Measurements from ENCODE around the gene INSYN2A.

DNA sequence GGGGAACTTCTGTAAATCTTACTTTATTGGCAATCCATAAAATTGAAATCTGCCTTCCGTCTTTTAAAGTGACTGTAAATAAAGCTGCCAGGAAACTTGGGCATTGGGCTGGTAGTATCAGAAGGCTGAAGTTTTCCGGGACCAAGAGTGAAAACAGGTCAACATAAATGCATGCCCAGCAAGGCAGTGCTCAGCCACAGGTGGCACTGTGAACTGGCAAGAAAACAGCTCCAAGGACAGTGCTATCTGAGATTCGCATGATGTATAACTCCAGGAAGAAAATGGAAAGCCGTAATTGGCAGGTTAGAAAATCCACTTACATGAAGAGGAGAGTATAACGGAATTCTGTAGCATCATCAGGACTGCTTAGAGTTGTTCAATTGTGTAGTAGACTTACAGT, 1.9 kb upstream of the INSYN2A start:
- TF ChIP-seq, protein P1, sequence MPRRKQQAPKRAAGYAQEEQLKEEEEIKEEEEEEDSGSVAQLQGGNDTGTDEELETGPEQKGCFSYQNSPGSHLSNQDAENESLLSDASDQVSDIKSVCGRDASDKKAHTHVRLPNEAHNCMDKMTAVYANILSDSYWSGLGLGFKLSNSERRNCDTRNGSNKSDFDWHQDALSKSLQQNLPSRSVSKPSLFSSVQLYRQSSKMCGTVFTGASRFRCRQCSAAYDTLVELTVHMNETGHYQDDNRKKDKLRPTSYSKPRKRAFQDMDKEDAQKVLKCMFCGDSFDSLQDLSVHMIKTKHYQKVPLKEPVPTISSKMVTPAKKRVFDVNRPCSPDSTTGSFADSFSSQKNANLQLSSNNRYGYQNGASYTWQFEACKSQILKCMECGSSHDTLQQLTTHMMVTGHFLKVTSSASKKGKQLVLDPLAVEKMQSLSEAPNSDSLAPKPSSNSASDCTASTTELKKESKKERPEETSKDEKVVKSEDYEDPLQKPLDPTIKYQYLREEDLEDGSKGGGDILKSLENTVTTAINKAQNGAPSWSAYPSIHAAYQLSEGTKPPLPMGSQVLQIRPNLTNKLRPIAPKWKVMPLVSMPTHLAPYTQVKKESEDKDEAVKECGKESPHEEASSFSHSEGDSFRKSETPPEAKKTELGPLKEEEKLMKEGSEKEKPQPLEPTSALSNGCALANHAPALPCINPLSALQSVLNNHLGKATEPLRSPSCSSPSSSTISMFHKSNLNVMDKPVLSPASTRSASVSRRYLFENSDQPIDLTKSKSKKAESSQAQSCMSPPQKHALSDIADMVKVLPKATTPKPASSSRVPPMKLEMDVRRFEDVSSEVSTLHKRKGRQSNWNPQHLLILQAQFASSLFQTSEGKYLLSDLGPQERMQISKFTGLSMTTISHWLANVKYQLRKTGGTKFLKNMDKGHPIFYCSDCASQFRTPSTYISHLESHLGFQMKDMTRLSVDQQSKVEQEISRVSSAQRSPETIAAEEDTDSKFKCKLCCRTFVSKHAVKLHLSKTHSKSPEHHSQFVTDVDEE (CRISPR knock-in tag; IDR thresholded peaks at IDR 0.05), result no peak
- TF ChIP-seq, protein P2, sequence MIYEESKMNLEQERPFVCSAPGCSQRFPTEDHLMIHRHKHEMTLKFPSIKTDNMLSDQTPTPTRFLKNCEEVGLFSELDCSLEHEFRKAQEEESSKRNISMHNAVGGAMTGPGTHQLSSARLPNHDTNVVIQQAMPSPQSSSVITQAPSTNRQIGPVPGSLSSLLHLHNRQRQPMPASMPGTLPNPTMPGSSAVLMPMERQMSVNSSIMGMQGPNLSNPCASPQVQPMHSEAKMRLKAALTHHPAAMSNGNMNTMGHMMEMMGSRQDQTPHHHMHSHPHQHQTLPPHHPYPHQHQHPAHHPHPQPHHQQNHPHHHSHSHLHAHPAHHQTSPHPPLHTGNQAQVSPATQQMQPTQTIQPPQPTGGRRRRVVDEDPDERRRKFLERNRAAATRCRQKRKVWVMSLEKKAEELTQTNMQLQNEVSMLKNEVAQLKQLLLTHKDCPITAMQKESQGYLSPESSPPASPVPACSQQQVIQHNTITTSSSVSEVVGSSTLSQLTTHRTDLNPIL (CRISPR knock-in tag; IDR thresholded peaks at IDR 0.05; ENCODE audit: low read depth), result no peak
- TF ChIP-seq ZC3H10 (CRISPR knock-in tag; IDR thresholded peaks at IDR 0.05) (no peak), TOX (CRISPR knock-in tag; IDR thresholded peaks at IDR 0.05; ENCODE audit: borderline replicate concordance) (no peak), ISL1 (CRISPR knock-in tag; IDR thresholded peaks at IDR 0.05) (no peak), PPARA (CRISPR knock-in tag; IDR thresholded peaks at IDR 0.05; ENCODE audit: borderline replicate concordance) (no peak), RARB (CRISPR knock-in tag; IDR thresholded peaks at IDR 0.05) (no peak), ZFP30 (CRISPR knock-in tag; IDR thresholded peaks at IDR 0.05) (no peak), ESRRG (CRISPR knock-in tag; IDR thresholded peaks at IDR 0.05) (no peak), OSR1 (CRISPR knock-in tag; IDR thresholded peaks at IDR 0.05) (no peak)
- TF ChIP-seq, protein P3, sequence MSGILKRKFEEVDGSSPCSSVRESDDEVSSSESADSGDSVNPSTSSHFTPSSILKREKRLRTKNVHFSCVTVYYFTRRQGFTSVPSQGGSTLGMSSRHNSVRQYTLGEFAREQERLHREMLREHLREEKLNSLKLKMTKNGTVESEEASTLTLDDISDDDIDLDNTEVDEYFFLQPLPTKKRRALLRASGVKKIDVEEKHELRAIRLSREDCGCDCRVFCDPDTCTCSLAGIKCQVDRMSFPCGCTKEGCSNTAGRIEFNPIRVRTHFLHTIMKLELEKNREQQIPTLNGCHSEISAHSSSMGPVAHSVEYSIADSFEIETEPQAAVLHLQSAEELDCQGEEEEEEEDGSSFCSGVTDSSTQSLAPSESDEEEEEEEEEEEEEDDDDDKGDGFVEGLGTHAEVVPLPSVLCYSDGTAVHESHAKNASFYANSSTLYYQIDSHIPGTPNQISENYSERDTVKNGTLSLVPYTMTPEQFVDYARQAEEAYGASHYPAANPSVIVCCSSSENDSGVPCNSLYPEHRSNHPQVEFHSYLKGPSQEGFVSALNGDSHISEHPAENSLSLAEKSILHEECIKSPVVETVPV (CRISPR knock-in tag; IDR thresholded peaks at IDR 0.05), result no peak
